GM10847 (cell line): ENCODE results near the gene KCNQ1OT1.

Experiments
- POLR2A ChIP-seq: IDR thresholded peaks from 2 replicates; pipeline ENCODE4 v1.6.1; 2011; ENCODE audit not compliant: insufficient read length; ENCODE audit errors: extremely low read depth

KCNQ1OT1 gene

DNA sequence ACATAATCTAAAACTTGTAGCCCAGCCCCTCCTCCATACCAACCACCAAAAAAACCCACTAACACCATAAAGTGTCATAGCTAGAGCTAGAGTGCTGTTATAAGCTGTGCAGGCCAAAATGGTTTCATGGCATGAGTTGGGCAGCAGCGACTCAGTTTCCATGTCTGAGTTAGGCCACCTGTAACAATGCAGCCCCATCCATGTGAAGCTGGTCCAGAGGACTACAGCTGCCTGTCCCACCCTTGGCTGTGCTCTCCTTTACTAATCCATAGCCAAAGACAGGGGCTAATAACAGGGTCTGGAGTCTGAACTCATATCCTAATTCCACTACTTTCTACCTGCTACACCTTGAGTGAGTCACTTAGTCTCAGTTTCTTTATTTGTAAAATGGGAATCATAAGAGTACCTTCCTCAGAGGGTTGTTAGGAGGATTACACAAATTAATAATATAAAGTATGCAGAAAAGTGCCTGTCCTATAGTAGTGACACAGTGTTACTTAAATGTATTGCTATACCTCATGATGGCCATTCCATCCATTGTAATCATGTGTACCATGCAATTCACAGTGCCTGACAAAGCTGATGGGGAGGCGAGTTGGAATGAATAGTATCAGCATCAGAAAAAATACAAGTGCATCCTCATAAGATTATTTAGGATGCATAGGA is 20.6 kb downstream of the KCNQ1OT1 start:
- no peak for TF ChIP-seq POLR2A

DNA sequence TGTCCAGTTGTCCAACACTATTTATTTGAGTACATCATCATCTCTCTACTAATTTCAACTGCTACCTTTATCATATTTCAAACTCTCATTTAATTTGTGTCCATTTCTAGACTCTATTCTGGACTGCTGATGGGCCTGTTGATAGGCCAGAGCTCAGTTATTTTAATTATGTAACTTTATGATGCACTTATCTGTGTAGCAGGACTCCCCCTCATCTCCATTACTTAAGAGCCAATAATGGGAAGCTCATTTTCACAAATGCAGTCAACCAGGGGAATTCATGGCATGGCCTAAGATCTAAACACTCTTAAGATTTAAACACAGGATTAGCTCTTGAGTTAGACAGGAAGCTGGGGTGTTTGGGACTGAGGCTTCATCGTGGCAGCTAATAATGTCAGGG is 21.4 kb downstream of the KCNQ1OT1 start:
- TF ChIP-seq POLR2A, result no peak

GRCh38 chr11:2677127-2677526 is 22.7 kb downstream of the KCNQ1OT1 start:
- TF ChIP-seq POLR2A, result no peak

- TF ChIP-seq POLR2A, result no peak
Measured at GRCh38 chr11:2675540-2675939, 24.3 kb downstream of the KCNQ1OT1 start.

DNA sequence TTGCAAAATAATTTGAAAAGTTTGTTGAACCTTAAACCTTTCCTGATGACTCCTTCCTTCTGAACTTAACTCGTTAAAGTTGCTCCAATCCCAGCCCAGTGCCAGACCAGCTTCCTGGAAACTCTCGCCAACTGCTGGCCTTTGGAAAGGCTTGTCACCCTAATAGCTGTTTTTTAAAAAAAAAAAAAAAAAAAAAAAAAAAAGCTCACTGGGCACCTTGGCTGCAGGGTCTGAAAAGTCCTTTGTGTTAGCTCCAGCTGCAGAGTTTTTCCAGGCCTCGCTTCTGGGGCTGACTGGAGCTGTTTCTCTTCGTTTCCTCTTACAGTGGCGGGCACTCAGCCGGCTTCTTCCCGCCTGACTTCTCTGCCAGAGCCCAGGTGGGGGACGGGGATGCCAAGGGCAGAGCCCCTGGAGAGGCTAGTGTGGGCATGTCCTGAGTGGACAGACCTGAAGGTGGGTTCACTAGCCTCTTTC is 25.1 kb downstream of the KCNQ1OT1 start:
- no peak for TF ChIP-seq POLR2A

DNA sequence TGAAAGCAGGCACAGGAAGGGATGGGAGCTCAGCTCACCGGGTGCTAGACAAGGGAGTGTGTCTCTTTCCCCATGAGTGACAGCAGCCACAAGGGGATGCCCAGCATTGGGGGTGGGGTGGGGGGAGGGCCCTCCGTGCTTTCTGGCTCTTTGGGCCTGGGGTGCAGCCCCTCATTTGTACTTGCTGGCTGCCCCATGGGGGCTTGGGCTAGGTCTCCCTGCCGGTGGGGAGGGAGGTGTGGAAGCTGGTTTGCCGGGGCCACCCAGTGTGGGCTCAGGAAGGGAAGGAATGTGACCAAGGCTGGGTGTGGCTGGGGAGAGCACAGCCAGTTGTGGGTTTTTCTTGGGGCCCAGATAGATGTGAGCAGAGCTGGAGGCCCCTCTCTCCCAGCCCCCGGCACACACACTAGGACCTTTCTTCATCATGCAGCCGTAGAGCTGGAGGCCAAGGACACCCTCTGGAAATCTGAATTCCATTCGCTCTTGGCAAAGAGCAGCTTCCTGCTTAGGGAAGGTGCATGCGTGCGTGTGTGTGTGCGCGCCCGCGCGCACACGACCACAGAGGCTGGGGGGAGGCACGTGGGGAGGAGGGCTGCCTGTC is 25.8 kb downstream of the KCNQ1OT1 start:
- no peak for TF ChIP-seq POLR2A

DNA sequence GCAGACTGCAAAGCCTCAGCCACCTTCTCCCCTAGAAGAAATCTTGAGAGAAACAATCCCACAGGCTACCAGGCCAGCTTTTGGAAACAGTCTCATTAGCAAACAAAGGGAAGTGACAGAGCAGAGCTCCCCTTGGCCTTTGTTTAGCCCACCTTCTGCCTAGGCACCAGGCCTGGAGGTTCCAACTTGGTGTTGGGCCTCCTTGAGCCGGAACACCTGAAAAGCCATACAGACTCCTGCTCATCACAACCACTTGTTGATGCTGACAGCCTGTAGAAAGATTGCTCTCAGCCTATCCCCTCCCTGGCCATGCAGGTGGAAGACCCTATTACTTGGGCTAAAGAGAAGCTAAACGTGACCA is 26.6 kb downstream of the KCNQ1OT1 start:
- TF ChIP-seq POLR2A, result no peak

GRCh38 chr11:2672553-2673249 is 27.1 kb downstream of the KCNQ1OT1 start:
- TF ChIP-seq POLR2A, result no peak

DNA sequence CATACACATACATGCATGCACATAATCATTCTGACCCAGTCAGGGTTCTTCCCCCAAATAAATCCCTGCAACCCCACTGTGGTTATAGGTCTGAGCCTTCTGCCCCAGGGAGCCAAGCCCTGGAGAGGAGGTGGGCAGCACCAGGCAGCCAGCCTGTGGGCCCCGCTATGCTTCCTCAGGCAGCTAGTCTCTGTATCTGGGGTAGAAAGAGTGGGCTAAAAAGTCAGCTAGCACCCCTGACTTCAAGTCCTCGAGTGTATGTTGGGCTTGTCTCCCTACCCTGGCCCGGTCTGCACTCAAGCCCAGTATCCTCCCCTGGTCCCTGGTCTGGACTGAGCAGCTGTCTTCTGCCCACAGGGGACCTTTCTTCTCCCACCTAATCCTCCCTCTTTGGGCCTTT is 28.0 kb downstream of the KCNQ1OT1 start:
- TF ChIP-seq POLR2A, result no peak

DNA sequence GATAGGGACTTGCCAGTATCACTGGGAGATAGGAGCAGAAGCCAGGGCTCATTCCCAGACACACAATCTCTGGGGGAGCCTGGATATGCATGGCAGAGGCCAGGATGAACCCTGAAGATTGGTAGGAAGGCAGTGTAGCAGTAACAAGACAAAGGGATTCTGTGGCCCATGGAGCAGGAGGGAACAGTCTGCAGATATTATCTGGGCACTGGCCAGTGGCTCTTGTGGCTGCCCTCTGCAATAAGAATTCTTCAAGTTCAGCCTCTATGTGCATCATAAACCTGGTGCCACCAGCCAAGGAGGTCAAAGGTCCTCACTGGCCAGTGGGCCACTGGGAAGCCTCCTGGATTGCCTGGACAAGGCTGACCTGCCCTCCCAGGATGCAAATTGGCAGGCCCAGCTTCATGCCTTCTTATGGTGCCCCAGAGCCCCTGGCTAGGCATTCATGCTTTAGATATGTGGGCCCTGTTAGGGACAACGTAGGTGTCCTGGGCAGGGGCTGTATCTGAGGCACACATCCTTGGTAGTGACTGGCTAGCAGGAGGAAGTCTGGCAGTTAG is 29.2 kb downstream of the KCNQ1OT1 start:
- TF ChIP-seq POLR2A, result no peak

DNA sequence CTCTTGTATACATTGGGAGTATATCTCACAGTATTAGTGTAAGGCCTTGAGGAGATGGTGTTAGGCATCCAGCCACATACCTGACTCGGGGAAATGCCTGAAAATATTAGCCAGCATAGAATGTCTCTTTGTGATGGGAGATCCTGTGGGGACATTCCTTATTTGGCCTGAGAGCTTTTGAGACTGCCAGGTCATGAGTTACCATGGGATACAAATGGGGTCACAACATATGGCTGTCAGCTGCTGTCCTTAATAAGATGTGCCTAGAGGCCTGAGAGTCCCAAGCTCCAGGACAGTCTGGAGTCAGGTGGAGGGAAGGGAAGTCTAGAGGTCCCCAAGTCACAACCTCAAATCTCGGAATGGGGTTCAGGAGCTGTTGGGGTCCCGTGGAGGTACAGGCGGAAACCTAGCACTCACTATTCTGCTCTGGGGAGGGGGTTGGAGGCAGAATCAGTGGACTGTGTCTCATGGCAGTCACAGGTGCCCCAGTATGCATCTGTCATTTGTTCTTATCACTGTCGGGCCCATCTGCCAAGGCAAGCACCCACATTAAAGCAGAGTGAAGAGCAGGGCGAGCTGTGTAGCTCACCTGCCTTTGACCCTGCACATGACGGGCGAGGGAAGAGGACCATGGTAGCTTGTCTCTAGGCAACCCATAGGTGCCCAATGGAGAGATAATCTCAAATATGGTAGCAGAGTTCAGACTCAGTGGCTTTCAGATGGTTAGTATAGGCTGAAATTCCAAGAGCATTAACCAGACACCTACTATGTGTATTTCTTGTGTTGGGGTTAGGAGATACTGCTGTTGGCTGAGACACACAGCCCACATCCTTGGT is 29.9 kb downstream of the KCNQ1OT1 start:
- no peak for TF ChIP-seq POLR2A

DNA sequence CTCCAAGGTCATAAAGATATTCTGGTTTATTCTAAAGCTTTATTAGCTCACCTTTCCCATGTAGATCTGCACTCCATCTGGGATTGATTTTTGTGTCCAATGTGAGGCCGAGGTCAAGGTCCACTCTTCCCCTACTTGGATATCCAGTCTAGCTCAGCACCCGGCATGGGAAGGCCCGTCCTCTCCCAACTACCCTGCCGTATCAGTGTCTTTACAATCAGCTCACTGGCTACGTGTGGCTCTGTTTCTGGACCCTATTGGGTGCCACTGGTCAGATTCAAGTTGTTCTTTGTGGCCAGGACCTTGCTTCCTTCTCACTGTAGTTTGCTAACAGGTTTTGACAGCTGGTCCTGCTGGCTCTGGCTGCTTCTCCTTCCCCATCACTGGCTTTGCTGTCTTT is 30.9 kb downstream of the KCNQ1OT1 start:
- TF ChIP-seq POLR2A, result no peak

DNA sequence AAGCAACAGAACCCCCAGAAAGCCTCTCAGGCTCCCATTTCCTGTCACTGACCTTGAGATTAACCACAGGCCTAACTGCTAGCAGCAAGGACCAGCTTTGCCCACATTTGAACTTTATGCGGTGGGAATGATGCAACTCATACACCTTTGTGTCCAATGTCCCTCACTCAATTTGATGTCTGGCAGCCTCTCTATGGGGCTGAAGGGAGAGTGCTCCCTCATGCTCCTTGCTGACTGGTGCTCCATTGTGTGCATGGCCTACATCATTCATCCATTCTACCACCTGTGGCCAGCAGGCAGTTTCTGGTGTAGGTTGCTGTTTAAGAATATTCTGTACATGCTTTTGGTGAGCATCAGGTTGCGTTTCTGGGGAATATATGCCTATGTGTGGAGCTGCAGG is 31.9 kb downstream of the KCNQ1OT1 start:
- no peak for TF ChIP-seq POLR2A

DNA sequence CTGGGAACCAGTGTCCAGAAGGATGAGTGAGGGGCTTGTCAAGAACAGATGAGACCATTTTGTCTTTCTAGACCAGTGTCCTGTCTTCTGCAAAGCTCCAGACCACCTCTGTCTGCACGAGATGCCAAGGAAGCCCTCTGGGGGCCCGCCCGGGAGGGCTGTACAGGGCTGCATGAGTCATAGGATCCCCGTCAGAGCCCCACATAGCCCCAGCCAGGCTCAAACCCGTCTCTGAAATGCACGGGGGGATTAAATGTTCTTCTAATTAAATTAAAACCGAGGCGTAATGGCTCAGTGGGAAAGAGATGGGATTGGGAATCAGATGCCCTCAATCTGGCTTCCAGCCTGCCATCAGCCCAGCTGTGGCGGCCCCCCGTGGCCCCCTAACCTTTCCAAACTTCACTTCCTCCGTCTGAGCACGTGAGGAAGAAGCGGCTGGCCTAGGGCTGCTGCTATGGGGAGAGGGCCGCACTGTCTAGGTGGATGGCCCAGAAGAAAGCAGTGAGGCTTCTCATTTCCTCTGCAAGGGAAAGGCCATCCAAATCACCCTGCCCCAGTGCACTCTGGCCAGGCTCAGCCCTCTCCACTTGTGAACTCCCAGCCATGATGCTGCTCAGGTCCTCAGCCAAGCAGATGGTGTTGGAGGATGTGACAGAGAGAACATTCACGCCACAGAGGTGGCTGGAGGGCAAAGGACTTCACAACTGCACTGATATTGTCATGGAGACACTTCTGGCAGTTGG is 32.8 kb downstream of the KCNQ1OT1 start:
- no peak for TF ChIP-seq POLR2A

GRCh38 chr11:2666401-2666741 is 33.4 kb downstream of the KCNQ1OT1 start:
- TF ChIP-seq POLR2A, result no peak
